Cardiac fibroblast (primary cell): ENCODE measurements around the gene SH3PXD2B.

Experiments
- DNase-seq, 2 donors: peaks; one replicate each; pipeline versions ENCODE4 v3.0.0 to v3.0.0-alpha.2; 2010; ENCODE audit warnings: low read depth in 2 of 2
- H3K4me3 ChIP-seq, 2 donors: replicated peaks in 1 of 2; 1 replicate in 1 of 2; 2 replicates in 1 of 2; pipeline ENCODE4 v1.5.1; 2011; ENCODE audit warnings: low read depth in 2 of 2, low read length in 2 of 2, mild to moderate bottlenecking in 2 of 2, moderate library complexity in 1 of 2
- CTCF ChIP-seq: IDR thresholded peaks from one replicate; pipeline ENCODE4 v1.5.1; 2011; ENCODE audit warnings: low read depth, mild to moderate bottlenecking, low read length, inconsistent platforms

SH3PXD2B gene

GRCh38 chr5:172486451-172486850 is 32.1 kb upstream of the SH3PXD2B start:
- TF ChIP-seq CTCF, result no peak
- no peak for DNase-seq
- H3K4me3 ChIP-seq, result no peak overlapping the region

DNA sequence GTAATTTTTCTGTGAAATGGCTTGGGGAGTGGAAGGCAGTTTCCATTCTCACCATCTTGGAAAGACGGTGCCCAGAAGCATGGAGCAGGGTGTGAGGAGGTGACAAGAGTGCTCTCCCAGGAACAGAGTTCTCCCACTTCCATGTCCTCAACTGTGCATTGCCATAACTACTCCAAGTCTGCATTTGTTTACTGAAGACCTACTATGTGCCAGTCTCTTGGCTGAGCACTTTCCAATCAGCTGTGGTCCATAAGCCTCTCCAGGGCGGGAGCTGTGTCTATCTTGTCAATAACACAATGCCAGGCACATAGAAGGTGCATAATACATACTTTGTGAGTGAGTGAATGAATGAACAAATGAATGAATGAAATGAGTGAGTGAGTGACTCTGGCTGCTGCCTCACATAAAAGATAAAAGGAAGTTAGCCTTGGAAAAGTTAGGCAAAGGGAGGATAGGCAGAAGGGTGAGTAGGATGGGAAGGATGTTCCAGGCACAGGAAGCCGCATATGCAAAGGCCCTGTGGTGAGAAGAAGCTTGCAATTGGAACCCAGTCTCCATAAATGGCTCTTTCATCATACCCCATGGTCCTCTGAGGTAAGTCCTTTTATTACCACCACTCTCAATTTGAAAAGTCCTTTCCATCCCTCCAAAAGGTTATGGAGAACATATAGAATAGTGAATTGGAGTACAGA is 31.3 kb upstream of the SH3PXD2B start:
- TF ChIP-seq CTCF, result no peak
- no peak for DNase-seq
- H3K4me3 ChIP-seq, result no peak overlapping the region

DNA sequence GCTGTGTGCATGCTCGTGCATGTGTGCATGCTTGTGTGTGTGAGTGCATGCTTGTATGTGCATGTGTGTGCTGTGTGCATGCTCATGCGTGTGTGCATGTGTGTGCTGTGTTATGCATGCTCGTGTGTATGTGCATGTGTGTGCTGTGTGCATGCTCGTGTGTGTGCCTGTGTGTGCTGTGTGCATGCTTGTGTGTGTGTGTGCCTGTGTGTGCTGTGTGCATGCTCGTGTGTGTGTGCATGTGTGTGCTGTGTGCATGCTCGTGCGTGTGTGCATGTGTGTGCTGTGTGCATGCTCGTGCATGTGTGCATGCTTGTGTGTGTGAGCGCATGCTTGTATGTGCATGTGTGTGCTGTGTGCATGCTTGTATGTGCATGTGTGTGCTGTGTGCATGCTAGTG is 30.3 kb upstream of the SH3PXD2B start:
- H3K4me3 ChIP-seq, result no peak overlapping the region
- no peak for TF ChIP-seq CTCF
- DNase-seq, result no peak

DNA sequence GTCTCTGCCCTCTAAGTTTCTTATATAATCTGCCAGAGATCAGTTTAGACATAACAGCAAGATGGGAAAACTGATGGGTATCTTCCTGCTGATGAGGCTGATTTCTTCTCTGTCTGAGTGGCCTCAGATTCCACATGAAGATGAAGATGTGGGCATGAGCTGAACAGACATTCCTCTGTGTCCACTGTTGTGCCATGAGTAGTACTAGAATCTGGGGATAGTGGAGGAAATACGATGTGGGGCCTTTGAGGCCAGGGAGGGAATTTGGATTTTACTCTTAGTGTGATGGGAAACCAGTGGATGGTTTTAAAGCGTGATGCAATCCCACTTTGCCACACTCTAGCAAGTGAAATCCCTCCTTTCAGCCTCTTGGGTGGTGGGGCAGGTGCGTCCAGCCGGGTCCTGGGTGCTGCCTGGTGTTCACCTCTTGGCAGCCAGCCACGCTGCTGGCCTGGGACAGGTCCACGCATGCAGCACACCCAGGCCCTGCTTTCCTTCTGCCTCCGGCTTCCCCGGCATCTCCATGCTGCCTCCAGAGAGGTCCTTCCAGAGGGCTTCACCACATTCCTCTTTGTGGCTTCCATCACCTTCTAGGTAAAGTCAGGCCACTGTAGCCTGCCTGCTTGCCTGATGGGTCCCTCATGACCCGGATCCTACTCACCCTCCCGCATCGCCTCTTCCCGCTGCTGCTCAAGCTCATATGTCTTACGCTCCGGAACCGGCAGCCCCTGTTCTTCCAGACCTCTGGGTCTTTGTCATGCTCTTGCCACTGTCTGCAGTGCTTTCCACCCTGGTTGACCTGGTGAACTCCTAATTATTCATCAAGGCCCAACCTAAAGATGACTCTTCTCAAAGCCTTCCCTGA is 28.1 kb upstream of the SH3PXD2B start:
- H3K4me3 ChIP-seq, result no peak overlapping the region
- no peak for TF ChIP-seq CTCF
- no peak for DNase-seq

GRCh38 chr5:172481011-172481800 is 26.9 kb upstream of the SH3PXD2B start:
- no peak for TF ChIP-seq CTCF
- DNase-seq, result no peak
- no peak overlapping the region for H3K4me3 ChIP-seq

- no peak for TF ChIP-seq CTCF
- no peak for DNase-seq
- H3K4me3 ChIP-seq, result no peak overlapping the region
Measured at GRCh38 chr5:172479784-172480115, 25.4 kb upstream of the SH3PXD2B start.
